T follicular helper cell (primary cell): ENCODE results near the gene DSCAML1.

ENCODE experiments used
- DNase-seq: peaks from one replicate; pipeline ENCODE4 v3.0.0-alpha.2; 2020; ENCODE audit warnings: low read depth

DSCAML1 gene

DNA sequence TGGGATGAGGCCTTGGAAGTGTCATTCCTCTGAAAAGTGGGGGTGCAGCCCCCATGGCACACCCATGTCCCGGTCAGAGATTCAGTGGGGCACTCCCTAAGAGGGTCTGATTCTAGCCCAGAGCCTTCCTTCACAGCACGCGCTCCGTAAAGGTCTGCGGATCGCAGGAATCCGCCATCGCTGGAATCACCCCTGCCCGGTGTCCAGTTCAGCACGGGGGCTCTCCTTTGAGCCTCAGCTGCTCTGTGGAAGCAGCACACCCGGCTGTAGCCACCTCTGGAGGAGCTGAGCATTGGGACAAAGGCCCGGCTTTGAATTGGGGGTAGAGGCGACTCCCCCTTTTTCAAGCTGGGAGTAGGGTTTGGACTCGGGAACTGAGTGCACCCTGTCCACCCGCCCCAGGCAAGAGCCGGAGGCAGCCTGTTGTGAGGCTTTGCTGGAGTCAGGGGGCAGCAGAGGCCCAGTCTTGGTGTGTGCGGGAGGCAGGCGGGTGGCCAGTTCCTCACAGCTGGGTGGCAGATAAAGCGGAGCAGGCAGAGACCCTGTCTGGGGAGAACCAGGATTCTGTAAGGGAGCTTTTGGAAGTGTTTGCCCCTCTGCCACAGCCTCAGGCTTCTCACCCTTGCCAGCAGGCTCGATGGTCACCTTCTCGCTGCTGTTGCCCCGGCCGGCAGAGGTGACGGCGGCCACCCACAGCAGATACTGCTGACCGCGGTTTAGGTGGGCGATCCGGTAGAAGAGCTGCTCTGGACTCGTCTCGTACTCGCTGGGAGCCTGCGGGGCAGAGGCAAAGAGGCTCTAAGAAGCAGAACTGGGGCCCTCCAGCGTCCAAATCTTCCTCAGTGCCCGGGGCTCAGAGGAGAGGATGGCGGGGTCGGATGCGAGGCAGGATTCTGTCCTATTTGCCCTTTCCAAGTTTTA lies 353.5 kb downstream of the DSCAML1 start:
- DNase-seq: no peak

DNA sequence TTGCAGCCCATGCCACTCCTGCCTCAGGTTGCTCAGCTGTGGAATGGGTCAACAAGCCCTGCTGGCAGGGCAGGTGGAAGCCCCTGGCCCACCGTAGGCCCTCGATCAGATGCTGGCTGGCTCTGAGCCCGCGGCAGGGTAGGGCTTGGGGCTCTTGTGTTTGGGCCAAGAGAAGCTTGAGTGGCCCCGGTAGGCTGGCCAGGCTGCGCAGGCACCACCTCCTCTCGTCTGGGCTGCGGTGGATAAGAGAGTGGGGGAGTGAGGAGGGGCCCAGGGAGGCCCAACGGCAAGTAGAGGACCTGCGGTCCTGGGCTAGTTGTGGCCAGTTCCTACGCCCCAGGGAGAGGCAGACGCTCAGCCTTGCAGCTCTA lies 354.2 kb downstream of the DSCAML1 start:
- DNase-seq: no peak

DNA sequence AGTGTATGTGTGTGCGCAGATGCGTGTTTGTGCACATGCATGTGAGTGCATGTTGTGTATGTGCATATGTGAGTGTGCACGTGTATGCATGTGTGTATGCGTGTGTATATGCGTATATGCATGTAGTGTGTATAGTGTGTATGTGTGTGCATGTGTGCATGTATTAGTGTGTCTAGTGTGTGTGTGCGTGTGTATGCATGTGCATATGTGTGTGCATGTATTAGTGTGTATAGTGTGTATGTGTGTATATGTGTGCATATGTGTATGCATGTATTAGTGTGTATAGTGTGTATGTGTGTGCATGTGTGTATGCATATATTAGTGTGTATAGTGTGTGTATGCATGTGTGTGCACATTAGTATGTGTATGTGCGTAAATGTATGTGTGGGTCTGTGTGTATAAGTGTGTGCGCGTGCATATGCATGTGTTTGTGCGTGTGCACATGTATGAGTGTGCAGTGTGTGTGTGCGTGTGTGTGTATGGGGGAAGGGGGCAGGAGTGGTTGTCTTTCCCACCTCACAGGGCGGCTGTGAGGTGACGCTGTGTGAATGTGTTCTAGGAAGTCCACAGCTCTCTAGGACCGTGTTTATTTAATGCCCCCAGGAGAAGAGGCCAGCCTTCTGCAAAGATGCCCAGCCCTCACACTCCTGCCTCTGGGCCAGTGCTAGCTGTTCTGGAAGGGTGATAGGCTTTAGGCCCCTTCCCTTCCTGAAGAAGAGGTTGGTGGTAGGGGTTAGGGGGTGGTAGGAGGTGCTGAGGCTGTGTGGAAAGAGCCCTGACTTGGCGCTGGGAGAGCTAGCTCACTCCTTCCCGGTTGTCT lies 354.8 kb downstream of the DSCAML1 start:
- no peak for DNase-seq

DNA sequence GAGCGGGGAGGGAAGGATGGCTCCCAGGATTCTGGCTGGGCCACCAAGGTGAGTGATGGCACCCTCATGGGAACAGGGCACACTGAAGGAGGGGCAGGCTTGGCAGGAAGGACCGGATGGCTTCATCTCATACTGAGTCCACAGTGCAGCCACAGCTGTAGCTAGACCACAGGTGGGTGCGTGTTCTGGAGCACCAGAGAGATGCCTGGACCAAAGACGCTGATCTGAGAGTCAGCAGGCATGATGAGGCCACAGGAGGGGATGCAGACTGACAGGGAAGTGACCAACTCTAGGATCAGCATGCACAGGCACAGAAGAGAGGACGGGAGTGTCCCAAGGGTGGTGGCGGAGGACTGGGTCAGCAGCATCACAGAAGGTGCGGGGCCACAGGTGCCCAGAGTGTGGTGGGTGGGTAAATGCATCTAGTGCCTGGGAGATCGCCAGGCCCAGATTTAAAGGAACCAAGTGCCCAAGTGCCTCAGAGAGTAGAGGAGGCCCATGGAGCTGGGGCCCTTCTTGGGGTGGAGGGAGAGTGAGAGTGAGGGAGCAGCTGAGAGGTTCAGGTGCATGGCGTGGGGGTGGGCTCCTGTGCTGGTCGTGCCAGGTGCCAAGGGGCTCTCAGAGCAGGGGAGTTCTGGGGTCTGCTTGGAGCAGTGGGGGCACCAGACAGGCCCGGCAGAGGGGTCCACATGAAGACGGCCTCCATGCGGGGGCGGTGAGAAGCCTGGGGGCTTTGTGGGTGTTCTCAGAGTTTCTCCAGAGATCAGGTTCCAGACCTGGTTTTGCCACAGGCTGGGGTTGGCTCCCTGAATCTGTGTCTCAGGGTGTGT lies 355.7 kb downstream of the DSCAML1 start:
- DNase-seq: no peak

DNA sequence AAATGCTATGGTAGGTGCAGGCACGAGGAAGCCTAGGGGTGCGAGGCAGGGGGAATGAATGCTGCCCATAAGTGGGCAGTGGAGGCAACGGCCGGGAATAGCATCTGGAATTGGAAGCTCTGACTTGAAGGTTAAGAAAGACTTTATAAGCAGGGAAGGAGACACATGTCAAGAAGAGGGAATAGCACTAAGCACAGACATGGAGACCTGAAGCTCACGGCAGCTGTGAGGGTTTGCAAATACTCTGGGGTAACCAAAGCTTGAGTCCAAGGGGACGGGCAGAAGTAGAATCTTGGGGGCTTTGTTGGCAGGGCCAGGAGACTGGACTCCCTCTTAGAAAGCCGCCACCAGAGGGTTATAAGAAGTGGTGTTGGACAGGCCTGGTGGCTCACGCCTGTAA lies 356.8 kb downstream of the DSCAML1 start:
- no peak for DNase-seq

DNA sequence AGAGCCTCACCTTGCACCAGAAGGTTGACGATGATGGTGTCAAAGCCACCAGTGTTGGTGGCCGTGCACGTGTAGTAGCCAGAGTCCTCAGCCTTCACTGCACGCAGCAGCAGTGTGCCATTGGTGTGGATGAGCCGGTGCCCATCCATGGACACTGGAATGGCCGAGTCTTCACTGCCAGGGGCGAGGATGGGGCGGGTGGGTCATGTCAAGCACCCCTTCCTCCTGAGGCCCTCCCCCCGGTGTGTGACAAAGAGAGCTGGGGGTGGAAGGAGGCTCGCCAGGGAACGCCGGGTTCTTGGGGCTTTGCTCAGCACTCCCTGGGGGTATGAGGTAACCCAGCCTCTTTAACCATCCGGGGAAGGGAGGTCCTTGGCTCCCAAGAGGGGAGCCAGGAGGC lies 357.8 kb downstream of the DSCAML1 start:
- DNase-seq: no peak

GRCh38 chr11:117438371-117439000 lies 358.5 kb downstream of the DSCAML1 start:
- DNase-seq: no peak

DNA sequence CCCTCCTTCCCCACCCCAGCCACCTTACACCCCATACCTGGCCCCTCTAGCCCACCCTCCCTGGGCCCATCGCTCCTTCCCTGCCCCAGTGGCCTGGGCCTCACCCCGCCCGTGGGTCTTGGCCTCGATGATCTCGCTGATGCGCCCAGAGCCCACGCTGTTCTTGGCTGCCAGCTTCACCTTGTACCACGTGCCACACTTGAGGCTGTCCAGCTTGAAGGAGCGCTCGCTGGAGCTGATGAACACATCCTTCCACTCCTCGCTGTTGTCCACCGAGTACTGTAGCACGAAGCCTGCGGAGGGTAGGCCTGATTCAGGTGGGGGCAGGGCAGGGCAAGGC lies 359.3 kb downstream of the DSCAML1 start:
- no peak for DNase-seq

GRCh38 chr11:117437041-117437790 lies 359.8 kb downstream of the DSCAML1 start:
- no peak for DNase-seq

DNA sequence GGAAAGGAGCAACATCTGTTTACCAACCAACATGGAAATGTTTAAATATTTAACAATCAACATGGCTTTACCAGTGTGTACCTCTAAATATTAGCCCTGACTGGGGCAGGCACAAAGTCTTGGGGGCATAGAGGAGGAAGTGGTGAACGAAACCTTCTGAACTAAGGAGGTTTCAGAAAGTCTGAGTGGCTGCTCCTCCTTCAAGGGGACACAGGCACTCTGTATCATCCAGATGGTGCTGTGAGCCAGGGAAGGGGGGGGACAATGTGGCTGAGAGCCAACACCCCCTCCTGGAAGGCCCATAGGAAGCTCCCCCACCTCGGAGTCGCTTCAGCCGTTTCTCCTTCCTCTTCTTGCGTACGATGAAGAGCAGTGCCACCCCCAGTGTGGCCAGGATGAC lies 361.7 kb downstream of the DSCAML1 start:
- no peak for DNase-seq

- no peak for DNase-seq
Observed at GRCh38 chr11:117434481-117434880, 362.5 kb downstream of the DSCAML1 start.

GRCh38 chr11:117433717-117434116 lies 363.3 kb downstream of the DSCAML1 start:
- DNase-seq: no peak

DNA sequence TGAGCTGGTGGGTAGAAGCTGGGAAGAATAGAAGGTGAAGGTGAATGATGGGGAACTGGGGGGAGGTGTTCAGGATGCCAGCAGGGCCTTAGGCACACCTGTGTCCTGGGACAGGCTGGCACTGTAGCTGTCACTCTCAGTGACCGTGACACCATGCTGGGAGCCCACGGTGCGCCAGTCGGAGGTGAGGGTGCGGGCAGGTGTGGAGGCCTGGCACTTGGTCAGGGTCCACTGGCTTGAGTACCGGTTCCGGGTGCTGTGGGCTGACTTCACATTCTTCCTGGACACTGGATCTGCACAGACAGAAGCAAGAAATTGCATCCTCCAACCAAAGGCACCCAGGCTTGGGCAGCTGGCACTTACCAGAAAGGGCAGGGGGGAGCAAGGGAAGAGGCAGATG lies 365.6 kb downstream of the DSCAML1 start:
- DNase-seq: no peak

GRCh38 chr11:117430293-117430955 lies 366.6 kb downstream of the DSCAML1 start:
- no peak for DNase-seq

- DNase-seq: no peak
Observed at GRCh38 chr11:117428856-117429229, 368.2 kb downstream of the DSCAML1 start.

DNA sequence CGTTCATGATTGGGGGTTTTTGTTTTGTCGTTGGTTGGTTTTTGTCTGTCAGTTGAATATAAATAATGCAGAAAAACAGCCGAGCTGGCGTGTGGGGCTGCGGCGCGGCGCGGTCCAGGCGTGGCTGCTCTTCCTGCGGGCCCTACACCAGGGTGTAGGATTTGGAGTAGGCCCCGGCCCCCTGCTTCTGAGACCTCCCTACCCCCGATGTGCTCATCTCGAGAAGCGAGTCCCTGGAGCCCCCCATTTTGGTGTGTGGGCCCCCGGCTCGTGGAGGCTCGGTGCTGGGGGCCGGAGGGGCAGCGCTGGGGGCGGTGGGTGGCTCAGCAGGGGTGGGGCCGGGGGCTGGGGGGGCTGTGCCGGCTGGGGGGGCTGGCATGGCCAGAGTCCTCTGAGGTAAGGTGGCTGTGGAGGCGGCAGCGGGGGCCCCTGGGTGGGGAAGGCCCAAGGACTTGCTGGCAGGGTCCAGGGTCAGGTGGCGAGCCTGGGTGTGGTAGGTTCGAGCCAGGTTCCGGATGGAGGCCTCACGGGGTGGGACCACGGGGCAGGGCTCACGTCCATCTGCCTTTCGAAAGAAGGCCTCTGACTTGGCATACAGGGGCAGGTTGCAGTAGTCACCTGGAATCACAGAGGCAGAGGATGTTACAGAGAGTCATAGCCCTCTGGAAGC lies 368.7 kb downstream of the DSCAML1 start:
- no peak for DNase-seq

GRCh38 chr11:117427356-117427874 lies 369.6 kb downstream of the DSCAML1 start:
- DNase-seq: no peak

DNA sequence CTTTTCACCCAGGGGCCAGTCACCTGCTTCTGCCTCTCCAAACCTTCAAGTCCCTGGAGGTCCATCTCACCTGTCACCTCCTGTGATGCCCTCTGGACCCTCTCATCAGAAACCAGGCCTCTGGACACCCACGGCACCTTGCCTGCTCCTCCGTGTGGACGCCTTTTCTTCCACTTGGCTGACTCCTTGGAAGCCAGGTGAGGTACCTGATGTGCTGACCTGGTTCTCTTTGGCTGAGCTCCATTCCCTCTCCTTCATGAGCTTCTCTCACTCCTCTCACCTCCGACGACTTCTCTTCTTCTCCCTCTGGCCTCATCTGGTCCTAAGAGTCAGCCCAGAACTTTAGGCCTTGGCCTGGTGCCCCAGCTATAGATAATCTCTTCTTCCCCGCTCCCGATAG lies 370.1 kb downstream of the DSCAML1 start:
- no peak for DNase-seq

GRCh38 chr11:117426297-117426685 lies 370.7 kb downstream of the DSCAML1 start:
- peak; percentile 51 for DNase-seq
